ENCODE data around the gene CNTRL. TPM values are rescaled to one million over a fixed set of nuclear protein-coding genes. Genes with fewer than 3 reads are reported as not detected.

Gene CNTRL
- total and polyA plus RNA-seq, 10 donors: 15.8 to 63.0 (median 48.9) TPM

DNA sequence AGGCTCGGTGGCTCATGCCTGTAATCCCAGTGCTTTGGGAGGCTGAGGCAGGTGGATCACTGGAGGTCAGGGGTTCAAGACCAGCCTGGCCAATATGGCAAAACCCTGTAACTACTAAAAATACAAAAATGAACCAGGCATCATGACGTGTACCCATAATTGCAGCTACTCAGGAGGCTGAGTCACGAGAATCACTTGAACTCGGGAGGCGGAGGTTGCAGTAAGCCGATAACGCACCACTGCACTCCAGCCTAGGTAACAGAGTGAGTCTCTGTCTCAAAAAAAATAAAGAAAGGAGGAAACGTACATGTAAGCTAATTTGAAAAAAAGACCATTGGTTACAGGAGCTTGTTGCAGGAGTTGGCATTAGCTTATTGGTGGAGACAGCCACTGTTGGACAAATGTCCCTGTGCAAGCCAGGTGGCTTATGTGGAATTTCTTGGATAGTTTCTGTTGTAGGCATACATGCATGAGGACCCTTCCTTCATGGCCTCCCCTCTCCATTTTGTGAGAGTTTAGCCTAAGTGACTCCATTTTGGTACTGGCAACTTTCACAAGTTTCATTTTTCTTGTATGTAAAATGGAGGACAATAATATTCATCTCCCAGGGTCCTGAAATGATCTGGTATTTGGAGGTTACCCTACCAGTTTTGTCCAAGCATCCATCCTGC, 143.7 kb downstream of the CNTRL start:
- intact Hi-C loops (cut with DNase I; ENCODE audit: low total_unique reads): loop anchor here (10.0 kb wide), 1 partner anchor 46 kb away; the partner anchor contains the start of gene GSN
- no peak overlapping the region for H3K4me3 ChIP-seq
- 83 to 94% (median 88%) methylated on average over 8 of the region's 8 CpGs for WGBS, 5 donors

DNA sequence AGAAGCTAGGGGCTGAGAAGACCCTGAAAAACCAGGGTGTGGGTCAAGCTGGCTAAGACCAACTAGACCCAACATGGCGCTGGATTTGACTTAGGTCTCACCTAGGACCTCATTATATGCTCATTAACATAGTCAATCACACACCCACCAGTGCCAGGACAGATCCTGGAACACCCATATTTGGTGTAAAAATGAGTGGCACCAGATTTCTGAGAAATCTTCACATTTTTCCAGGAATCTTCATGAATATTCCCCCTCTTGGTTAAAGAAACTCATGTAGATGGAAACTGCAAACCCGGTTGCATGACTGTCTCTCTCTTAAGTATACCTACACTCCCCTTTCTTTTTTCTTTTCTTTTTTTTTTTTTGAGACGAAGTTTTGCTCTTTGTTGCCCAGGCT, 144.8 kb downstream of the CNTRL start:
- Histone ChIP-seq H3K4me3 (no peak overlapping the region), H3K36me3 (peaks cover 0 to 15% (median 0%) of the 10 kb centered on the region in 6 donors), H3K9me3 (no peaks in the 10 kb centered on the region), H3K27ac (no peak overlapping the region), H3K4me1 (peaks cover 0 to 31% (median 7%) of the 10 kb centered on the region in 6 donors), H3K27me3 (replicated peaks in 1 of 7) (no peaks in the 10 kb centered on the region)
- TF ChIP-seq POLR2AphosphoS5 (IDR thresholded peaks at IDR 0.05): no peak
- TF ChIP-seq POLR2A (IDR thresholded peaks at IDR 0.05): no peak
- TF ChIP-seq, protein P1, sequence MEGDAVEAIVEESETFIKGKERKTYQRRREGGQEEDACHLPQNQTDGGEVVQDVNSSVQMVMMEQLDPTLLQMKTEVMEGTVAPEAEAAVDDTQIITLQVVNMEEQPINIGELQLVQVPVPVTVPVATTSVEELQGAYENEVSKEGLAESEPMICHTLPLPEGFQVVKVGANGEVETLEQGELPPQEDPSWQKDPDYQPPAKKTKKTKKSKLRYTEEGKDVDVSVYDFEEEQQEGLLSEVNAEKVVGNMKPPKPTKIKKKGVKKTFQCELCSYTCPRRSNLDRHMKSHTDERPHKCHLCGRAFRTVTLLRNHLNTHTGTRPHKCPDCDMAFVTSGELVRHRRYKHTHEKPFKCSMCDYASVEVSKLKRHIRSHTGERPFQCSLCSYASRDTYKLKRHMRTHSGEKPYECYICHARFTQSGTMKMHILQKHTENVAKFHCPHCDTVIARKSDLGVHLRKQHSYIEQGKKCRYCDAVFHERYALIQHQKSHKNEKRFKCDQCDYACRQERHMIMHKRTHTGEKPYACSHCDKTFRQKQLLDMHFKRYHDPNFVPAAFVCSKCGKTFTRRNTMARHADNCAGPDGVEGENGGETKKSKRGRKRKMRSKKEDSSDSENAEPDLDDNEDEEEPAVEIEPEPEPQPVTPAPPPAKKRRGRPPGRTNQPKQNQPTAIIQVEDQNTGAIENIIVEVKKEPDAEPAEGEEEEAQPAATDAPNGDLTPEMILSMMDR (IDR thresholded peaks at IDR 0.05 in 8 of 11, conservative IDR thresholded peaks at IDR 0.05 in 3 of 11): no peak
- 83 to 94% (median 94%) methylated on average over 3 of the region's 3 CpGs for WGBS, 5 donors
- intact Hi-C loops (cut with DNase I; ENCODE audit: low total_unique reads): loop anchor here (10.0 kb wide), 1 partner anchor 45 kb away; the partner anchor contains the start of gene GSN
- no peak for DNase-seq

More for the DNA sequence above, 143.7 kb downstream of the CNTRL start:
- no peak for TF ChIP-seq POLR2A (IDR thresholded peaks at IDR 0.05)
- TF ChIP-seq, protein P1 (IDR thresholded peaks at IDR 0.05 in 8 of 11, conservative IDR thresholded peaks at IDR 0.05 in 3 of 11): no peak
- TF ChIP-seq POLR2AphosphoS5 (IDR thresholded peaks at IDR 0.05): no peak
- DNase-seq: no peak
- Histone ChIP-seq H3K4me1 (peaks cover 0 to 33% (median 7%) of the 10 kb centered on the region in 6 donors), H3K27me3 (replicated peaks in 1 of 7) (no peaks in the 10 kb centered on the region), H3K9me3 (no peaks in the 10 kb centered on the region), H3K36me3 (peaks cover 0 to 15% (median 0%) of the 10 kb centered on the region in 6 donors), H3K27ac (no peak overlapping the region)

DNA sequence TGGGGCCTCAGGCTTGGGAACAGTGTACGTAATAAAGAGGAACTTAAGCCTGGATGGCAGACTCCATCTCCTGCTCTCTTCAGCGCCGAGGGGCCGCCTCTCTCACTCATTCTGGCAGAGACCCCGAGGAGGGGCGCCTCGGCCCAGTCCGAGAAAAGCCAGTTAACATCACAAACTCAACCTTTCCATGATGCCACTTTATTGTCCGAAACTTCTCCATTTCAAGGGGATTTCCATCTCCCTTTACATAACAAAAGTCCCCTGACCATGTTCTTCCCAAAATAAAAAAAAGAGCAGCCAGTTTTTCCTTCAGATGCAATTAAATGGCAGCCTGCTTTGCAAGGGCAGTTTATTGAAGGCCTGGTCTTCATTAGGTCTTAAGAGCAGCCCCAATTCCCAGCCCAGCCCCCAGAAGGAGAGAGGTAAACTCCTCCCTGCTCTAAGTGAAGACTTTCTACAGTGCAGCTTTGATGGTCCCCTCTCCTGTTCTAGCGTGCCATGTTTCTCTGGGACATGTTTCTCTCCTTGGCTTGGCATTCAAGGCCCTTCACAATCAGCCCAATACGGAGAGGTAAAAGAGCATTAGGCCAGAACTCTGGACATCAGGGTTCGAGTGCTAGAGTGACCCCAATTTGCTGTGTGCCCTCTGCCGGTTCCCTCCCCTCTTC, 146.4 kb downstream of the CNTRL start:
- no peak for DNase-seq
- no peak for TF ChIP-seq POLR2A (IDR thresholded peaks at IDR 0.05)
- TF ChIP-seq, protein P1 (IDR thresholded peaks at IDR 0.05 in 8 of 11, conservative IDR thresholded peaks at IDR 0.05 in 3 of 11): no peak
- TF ChIP-seq POLR2AphosphoS5 (IDR thresholded peaks at IDR 0.05): no peak
- 53 to 72% (median 65%) methylated on average over 13 of the region's 13 CpGs for WGBS, 5 donors
- Histone ChIP-seq H3K27me3 (replicated peaks in 1 of 7) (no peaks in the 10 kb centered on the region), H3K4me1 (peaks cover 0 to 28% (median 7%) of the 10 kb centered on the region in 6 donors), H3K27ac (no peak overlapping the region), H3K9me3 (no peaks in the 10 kb centered on the region), H3K36me3 (peaks cover 0 to 9% (median 0%) of the 10 kb centered on the region in 6 donors), H3K4me3 (no peak overlapping the region)
- intact Hi-C loops (cut with DNase I; ENCODE audit: low total_unique reads): no loop called here

DNA sequence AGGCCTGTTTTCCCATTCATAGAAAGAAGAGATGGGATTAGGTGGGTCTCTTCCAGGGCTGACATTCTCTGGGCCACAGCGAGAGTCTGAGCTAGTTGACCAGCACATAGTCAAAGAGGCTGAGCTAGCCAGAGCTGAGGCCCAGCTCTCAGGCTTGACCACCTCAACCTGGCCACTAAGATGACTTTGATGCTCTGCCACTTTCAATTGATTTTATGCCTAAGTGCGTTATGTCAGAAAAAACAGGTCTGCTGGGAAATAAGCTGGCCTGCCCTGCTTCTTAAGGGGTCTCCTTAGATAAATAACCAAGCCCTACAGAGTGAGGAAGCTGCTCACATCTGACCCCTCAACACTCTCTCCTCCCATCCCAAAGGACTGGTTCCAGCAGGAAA, 146.9 kb downstream of the CNTRL start:
- no peak for TF ChIP-seq POLR2AphosphoS5 (IDR thresholded peaks at IDR 0.05)
- TF ChIP-seq, protein P1 (IDR thresholded peaks at IDR 0.05 in 8 of 11, conservative IDR thresholded peaks at IDR 0.05 in 3 of 11): no peak
- TF ChIP-seq POLR2A (IDR thresholded peaks at IDR 0.05): no peak
- H3K4me1 ChIP-seq: peaks cover 0 to 23% (median 7%) of the 10 kb centered on the region in 6 donors
- no peak overlapping the region for H3K27ac ChIP-seq
- no peak overlapping the region for H3K4me3 ChIP-seq
- no peaks in the 10 kb centered on the region for H3K9me3 ChIP-seq
- no peaks in the 10 kb centered on the region for H3K27me3 ChIP-seq (replicated peaks in 1 of 7)
- intact Hi-C loops (cut with DNase I; ENCODE audit: low total_unique reads): no loop called here
- WGBS, 5 donors: 90 to 100% (median 97%) methylated on average over 2 of the region's 2 CpGs
- DNase-seq: no peak
- peaks cover 0 to 3% (median 0%) of the 10 kb centered on the region in 6 donors for H3K36me3 ChIP-seq
